Measurements from ENCODE around the gene RASEF.

- TF ChIP-seq CTCF (conservative IDR thresholded peaks at IDR 0.05; ENCODE audit: low read length) (no peak), EZH2phosphoT487 (IDR thresholded peaks at IDR 0.05; ENCODE audit: borderline replicate concordance) (no peak)
Observed at GRCh38 chr9:82968816-82969215, 94.1 kb downstream of the RASEF start.

All from Loucy (cell line).